GM23338 (cell line): ENCODE data around the gene PNPLA1.

Experiments
- CREB1 ChIP-seq: fragments of 250-450 bp; sonication (Bioruptor Pico); IDR thresholded peaks from 2 replicates; pipeline ENCODE4 v1.5.0; 2020; ENCODE audit warnings: low read depth, mild to moderate bottlenecking, moderate library complexity
- CTCF ChIP-seq, 2 experiments: fragments of 200-600 bp in 1 of 2; sonication (generic) in 1 of 2; conservative IDR thresholded peaks; 2 replicates each; pipeline versions ENCODE4 v1.5.1 to v1.6.1; 2016 to 2017; ENCODE audit warnings: antibody characterized with exemption in 2 of 2, low read depth in 2 of 2, mild to moderate bottlenecking in 2 of 2, moderate library complexity in 1 of 2
- ETS1 ChIP-seq: IDR thresholded peaks from 2 replicates; pipeline ENCODE4 v1.6.1; 2016; ENCODE audit warnings: antibody characterized with exemption
- EZH2 ChIP-seq: fragments of 200-600 bp; sonication (generic); IDR thresholded peaks from one replicate; pipeline ENCODE4 v1.8.0; 2017; ENCODE audit warnings: antibody characterized with exemption, mild to moderate bottlenecking, low read depth; ENCODE audit not compliant: unreplicated experiment
- EZH2phosphoT487 ChIP-seq: fragments of 200-600 bp; sonication (generic); IDR thresholded peaks from one replicate; pipeline ENCODE4 v1.8.1; 2018; ENCODE audit warnings: antibody characterized with exemption; ENCODE audit not compliant: unreplicated experiment
- JUNB ChIP-seq: IDR thresholded peaks from one replicate; pipeline ENCODE4 v1.6.1; 2016; ENCODE audit warnings: antibody characterized with exemption; ENCODE audit not compliant: unreplicated experiment
- NANOG ChIP-seq: IDR thresholded peaks from 2 replicates; pipeline ENCODE4 v1.6.1; 2016; ENCODE audit warnings: antibody characterized with exemption, borderline replicate concordance
- POLR2AphosphoS5 ChIP-seq: IDR thresholded peaks from 2 replicates; pipeline ENCODE4 v1.6.1; 2016; ENCODE audit warnings: antibody characterized with exemption, low read depth
- REST ChIP-seq: IDR thresholded peaks from one replicate; pipeline ENCODE4 v1.6.1; 2018; ENCODE audit warnings: antibody characterized with exemption; ENCODE audit not compliant: unreplicated experiment
- STAT1 ChIP-seq: IDR thresholded peaks from one replicate; pipeline ENCODE4 v1.6.1; 2016; ENCODE audit warnings: antibody characterized with exemption; ENCODE audit not compliant: unreplicated experiment
- ZNF331 ChIP-seq: fragments of 250-450 bp; sonication (Bioruptor Pico); IDR thresholded peaks from 2 replicates; pipeline ENCODE4 v1.5.0; 2020; ENCODE audit warnings: low read depth, mild to moderate bottlenecking, moderate library complexity
- ZNF462 ChIP-seq: fragments of 250-450 bp; sonication (Bioruptor Pico); IDR thresholded peaks from 2 replicates; pipeline ENCODE4 v1.5.0; 2020; ENCODE audit warnings: mild to moderate bottlenecking, moderate library complexity

GRCh38 chr6:36339146-36339545, 69.3 kb downstream of the PNPLA1 start:
- TF ChIP-seq CTCF (conservative IDR thresholded peaks at IDR 0.05; ENCODE audit: low read depth in 2 of 2) (no peak), EZH2phosphoT487 (no peak), CREB1 (no peak), REST (no peak), EZH2 (no peak), STAT1 (no peak), POLR2AphosphoS5 (no peak), JUNB (no peak), ETS1 (no peak), NANOG (no peak), ZNF462 (no peak), ZNF331 (CRISPR knock-in tag) (no peak)
